RWPE1 (cell line): Measurements from ENCODE around the gene SULT1C4.
"Not testable (repeated sequence)": the region's sequence is repeated elsewhere in the genome, so short reads cannot be mapped to it uniquely, and the experiment has no call there.

Experiments
- CTCF ChIA-PET: fragments of 350-600 bp; sonication (Branson Sonifier 250); formaldehyde crosslinking; extraction: SDS; loops from one replicate; lab custom pipeline; 2021; lab: Yijun Ruan, JAX
- POLR2A ChIA-PET: fragments of 400-600 bp; formaldehyde crosslinking; extraction: SDS; loops from one replicate; lab custom pipeline; 2020; ENCODE audit warnings: antibody characterized with exemption; ENCODE audit not compliant: low non-redundant PET; lab: Yijun Ruan, JAX
- DNase-seq: peaks from one replicate; pipeline ENCODE4 v3.0.0; 2012; ENCODE audit warnings: low spot score
- H3K27ac ChIP-seq: fragments of 450-650 bp; 2 replicates; pipeline ENCODE4 v1.5.1; 2017
- TF ChIP-seq, protein P1 (sequence below): fragments of 450-650 bp; conservative IDR thresholded peaks from 2 replicates; pipeline ENCODE4 v1.5.1; 2017; ENCODE audit warnings: low read depth, mild to moderate bottlenecking

SULT1C4 gene

DNA sequence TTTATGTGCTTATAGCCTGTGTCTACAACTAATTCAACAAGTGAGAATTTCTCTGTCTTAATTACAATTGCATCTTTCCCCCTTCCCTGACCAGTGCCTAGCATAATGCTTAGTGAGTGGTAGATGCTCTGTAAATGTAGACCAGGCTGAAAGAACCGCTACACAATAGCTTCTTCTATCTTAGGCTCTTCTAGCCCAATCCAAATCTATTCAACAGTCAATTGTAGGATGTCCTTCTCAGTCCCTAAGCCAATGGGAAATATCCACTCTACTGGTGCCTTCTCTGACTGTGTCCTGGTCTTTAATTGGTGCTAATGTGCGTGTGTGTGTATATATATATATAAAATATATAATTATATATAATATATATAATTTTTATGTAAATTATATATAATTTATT lies 37.2 kb downstream of the SULT1C4 start:
- ChIA-PET POLR2A (interaction anchor here (0.6 kb wide), 1 partner anchor 163 kb away, joined by 4 read pairs; no protein-coding TSS in a partner anchor), CTCF (no interaction called here)
- TF ChIP-seq, protein P1, sequence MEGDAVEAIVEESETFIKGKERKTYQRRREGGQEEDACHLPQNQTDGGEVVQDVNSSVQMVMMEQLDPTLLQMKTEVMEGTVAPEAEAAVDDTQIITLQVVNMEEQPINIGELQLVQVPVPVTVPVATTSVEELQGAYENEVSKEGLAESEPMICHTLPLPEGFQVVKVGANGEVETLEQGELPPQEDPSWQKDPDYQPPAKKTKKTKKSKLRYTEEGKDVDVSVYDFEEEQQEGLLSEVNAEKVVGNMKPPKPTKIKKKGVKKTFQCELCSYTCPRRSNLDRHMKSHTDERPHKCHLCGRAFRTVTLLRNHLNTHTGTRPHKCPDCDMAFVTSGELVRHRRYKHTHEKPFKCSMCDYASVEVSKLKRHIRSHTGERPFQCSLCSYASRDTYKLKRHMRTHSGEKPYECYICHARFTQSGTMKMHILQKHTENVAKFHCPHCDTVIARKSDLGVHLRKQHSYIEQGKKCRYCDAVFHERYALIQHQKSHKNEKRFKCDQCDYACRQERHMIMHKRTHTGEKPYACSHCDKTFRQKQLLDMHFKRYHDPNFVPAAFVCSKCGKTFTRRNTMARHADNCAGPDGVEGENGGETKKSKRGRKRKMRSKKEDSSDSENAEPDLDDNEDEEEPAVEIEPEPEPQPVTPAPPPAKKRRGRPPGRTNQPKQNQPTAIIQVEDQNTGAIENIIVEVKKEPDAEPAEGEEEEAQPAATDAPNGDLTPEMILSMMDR, result no peak
- no peak overlapping the region for H3K27ac ChIP-seq
- no peak for DNase-seq

DNA sequence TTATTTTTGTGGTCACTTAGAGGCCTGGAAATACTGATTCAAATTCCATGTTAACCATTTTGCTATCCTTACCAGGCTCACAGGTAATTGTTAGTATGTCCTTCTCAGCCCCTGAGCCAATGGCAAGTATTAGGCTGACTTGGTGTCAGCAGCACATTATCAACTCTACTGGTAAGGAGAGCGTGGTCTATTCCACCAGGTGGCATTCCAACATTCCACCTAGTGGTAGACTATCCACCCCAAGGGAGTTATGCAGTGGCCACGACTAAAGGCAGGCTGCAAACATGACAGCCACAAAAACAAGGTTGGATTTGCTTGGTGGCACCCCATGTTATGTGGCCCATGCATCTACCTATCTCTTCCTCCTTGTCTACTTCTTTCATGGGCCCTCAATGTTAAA lies 39.5 kb downstream of the SULT1C4 start:
- TF ChIP-seq, protein P1, result no peak
- H3K27ac ChIP-seq, result no peak overlapping the region
- DNase-seq, result no peak
- CTCF ChIA-PET, result no interaction called here
- POLR2A ChIA-PET, result no interaction called here

DNA sequence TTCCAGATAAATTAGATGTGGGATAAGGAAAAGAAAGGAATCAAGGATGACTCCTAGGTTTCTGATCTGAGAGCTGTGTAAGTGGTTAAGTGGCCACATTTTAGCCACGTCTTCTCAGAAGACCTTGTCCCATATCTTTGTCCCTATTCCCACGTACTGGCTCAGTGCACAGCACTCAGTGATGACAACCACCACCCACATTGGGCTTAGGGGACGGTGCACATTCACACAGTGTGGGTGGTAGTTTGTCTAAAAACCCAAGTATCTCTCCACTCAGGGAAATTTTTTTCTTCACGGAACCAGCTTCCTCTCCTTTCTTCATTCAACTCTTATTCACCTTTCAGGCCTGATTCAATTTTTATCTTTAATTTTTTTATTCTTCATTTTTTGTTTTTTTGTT lies 40.7 kb downstream of the SULT1C4 start:
- ChIA-PET POLR2A (no interaction called here), CTCF (no interaction called here)
- DNase-seq, result no peak
- no peak overlapping the region for H3K27ac ChIP-seq
- TF ChIP-seq, protein P1, result no peak

DNA sequence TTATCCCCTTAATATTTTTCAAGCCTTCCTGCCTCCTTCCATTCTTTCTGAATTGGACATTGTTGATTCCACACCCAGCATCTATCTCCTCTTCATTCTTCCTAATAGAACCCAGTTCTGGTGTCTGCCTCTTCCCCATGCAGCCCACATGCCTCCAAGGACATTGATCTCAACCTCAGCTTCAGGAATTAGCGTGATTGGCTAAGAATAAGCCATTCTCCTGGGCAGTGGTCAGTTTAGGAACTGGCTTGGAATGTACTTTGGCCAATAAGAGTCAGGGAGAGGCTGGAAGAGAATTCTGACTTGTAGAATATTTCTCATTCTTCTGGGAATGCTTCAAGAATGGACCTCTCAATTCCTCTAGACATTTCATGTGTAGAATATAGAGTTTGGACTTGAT lies 45.3 kb downstream of the SULT1C4 start:
- no peak for DNase-seq
- CTCF ChIA-PET, result no interaction called here
- no peak overlapping the region for H3K27ac ChIP-seq
- TF ChIP-seq, protein P1, result no peak
- POLR2A ChIA-PET, result no interaction called here

DNA sequence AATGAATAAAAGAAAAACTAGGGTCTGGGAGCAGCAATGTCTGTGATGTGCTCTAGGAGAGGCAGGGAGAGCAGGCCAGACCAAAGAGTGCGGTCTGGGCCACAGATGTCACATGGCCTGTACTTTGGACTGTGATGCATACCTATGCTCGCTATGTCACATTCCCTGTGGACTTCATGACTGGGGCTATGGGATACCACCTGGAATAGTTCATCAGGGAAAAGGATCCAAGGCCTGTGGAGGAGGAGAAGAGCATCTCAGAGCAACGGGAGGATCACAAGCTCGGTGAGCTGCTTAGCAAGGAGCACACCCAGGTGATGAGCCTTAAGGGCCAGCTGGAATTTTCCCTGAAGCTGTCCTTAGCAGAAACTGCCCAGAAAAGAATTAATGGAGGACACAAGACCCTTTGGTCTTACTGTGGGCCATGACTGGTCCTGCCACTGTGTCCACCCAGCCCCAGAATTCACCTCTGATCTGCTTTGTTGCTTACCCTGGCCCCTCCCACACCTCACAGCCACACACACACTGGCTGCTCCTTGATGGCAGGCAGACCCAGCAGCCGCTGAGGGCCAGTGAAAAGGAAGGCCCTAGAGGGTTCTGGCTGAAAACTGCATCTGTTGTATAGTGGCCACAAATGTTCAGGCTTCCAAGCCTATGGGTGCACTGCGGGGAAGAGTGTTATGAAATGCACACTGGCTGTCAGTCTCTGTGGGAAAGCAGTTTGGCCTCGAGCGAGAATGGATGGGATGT lies 45.9 kb downstream of the SULT1C4 start:
- ChIA-PET CTCF (no interaction called here), POLR2A (no interaction called here)
- no peak for DNase-seq
- H3K27ac ChIP-seq, result no peak overlapping the region
- TF ChIP-seq, protein P1, result no peak

DNA sequence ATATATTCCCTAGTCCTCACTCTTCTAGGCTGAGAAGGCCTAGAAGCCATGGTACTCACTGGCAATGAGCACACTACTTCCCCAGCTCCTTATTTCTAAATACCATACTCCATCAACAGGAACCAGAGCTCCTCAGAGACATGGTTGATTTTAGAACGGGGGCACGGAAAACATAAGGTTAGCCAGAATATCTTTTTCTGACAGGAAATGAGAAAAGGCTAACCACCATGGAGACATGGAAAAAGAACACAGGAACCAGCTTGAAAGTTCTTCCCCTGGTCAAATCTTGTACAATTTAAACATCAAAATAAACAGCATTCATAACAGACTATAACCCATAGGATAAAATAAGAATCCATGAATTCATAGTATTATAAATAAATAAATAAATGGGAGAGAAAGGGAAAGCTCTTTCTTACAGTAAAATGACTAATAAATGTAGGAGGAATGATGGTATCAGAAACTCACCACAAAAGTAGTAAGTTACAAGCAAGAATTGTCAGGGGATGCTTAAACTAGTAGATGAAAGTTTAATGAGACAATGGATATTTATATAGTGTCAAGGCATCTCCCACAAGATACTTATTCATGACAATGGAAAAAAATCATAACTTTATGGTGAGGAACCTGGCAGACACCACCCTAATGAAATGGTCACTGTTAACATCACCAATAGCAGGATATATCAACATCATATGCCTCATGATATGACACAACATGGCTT lies 50.7 kb downstream of the SULT1C4 start:
- POLR2A ChIA-PET, result no interaction called here
- DNase-seq, result no peak
- CTCF ChIA-PET, result interaction anchor here (0.5 to 0.6 kb wide), 2 partner anchors 38 to 87 kb away, joined by 3 read pairs; no protein-coding TSS in a partner anchor
- TF ChIP-seq, protein P1, result no peak
- no peak overlapping the region for H3K27ac ChIP-seq

DNA sequence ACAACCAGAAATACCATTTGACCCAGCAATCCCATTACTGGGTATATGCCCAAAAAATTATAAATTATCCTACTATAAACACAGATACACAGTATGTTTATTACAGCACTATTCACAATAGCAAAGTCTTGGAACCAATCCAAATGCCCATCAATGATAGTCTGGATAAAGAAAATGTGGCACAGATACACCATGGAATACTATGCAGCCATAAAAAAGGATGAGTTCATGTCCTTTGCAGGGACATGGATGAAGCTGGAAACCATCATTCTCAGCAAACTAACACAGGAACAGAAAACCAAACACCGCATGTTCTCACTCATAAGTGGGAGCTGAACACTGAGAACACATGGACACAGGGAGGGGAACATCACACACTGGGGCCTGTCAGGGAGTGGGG lies 57.8 kb downstream of the SULT1C4 start:
- POLR2A ChIA-PET, CTCF ChIA-PET, H3K27ac ChIP-seq, DNase-seq: not testable (repeated sequence)
